Activated CD4-positive, alpha-beta T cell treated with anti-CD3 and anti-CD28 coated beads, Interleukin-10, Interleukin-2, amounts not matched to agents 100 ng/mL and 50 ng/mL, durations not matched to agents 16 hours and 8 hours (primary cell): ENCODE measurements around the gene KIF2C.
A peak's percentile ranks its signal among the peaks of the same experiment; 100 is the strongest.
"Not testable (repeated sequence)": the region's sequence is repeated elsewhere in the genome, so short reads cannot be mapped to it uniquely, and the experiment has no call there.

ENCODE experiments used
- DNase-seq: peaks from one replicate; pipeline ENCODE4 v3.0.0-alpha.2; 2020

The KIF2C gene

DNA sequence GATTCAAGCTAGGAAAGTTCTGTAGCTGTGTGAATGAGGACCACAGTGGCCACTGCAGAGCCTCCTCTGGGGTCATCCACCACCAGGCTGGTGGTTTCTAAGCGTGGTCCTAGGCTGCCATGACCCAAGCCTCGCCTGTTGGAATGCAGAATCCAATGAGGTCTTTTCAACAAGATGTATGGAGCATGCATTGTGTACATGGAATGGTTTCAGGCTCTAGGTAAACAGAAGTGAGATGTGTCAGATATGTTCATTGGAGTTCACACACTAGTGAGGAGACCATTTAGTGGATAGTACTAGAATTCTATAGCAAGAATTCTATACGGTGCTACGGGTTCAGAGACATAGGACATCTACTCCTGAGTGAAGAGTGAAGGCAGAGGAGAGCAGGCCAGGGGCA, 19.4 kb upstream of the KIF2C start:
- DNase-seq = no peak

DNA sequence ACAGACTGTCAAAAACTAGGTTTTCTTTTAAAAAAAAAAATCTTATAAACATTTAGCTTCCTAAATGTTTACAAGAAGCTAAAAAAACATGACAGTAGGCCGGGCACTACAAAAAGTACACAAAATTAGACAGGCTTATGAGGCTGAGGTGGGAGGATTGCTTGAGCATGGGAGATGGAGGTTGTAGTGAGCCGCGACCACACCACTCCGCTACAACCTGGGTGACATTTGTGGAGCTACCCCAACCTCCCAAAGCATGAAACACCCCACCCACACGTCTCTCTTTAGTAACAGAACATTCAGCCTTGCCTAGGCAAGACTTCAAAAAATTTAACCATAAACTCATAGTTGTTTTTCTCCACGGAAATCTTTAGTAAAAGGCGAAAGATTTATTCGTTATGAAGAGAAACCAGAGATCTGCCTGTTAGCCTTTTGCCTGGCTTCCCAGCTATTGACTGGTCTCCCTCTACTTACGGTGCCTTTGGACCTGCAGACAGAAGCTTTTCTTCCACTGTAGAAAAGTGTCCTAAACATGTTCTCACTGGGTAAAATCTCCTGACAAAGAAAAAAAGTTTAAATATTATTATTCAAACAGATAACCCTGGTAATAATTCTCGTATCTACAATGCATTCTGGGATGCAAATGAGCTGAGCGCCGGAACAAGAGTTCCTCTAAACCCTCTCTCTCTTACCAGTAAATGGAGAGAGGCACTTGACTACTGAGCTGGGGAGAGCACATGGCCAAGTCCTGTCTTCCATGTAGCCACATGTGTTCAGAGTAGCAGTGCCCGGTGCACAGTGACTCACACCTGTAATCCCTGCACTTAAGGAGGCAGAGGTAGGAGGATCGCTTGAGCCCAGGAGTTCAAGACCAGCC, 17.9 kb upstream of the KIF2C start:
- DNase-seq = peak; percentile 98

DNA sequence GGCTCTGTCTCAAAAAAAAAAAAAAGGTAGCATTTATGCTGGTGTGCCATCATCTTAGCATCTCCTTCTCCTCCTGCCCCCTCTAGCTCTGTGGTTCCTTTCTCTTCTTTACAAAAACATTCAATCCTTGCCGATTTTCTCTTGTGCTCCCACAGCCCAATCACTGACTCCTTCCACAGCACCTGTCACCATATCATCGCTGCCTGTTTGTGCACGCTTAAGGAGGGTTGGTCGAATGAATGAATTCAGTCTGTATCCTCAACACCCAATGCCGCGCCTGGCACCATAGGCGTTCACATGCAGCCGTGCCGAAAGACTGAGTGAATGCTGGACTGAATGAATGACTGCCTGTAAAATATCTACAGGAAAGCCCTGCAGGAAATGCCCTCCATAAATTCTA, 16.6 kb upstream of the KIF2C start:
- DNase-seq = peak; percentile 40

DNA sequence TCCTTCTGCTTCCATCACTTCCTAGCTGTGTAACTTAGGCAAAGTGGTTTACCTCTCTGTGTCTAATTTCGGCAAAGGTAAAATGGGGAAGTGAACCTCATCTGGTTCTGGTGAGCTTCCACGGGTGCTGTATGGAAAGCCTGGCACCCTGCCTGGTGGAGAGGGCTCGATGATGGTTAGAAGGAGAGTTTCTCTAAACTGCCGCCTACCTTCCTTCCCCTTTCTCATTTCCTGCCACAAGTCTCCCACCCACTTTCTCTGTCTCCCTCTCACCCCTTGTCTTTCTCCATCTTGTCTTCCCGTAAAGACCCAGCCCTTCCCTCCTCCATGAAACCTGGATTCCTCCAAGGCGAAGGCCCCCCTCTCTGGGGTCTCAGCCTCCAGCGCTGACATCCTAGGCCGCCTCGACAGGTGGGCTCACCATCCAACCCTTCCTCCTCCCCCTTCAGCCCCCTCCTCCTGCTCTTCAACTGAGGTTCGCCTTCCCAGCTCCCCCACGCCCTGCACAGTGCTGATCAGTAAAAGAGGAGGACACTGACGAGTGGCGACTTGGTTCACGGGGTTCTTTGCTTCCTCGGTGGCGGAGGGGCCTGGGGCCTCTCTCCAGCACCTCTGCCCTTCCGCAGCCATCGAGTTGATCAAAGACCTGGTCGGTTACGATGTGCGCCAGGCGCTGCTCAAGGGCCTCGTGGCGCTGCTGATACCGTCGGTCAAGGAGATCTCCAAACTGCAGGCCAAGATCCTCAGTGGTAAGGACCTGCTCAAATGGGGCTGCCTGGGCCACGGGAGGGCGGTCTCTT, 15.9 kb upstream of the KIF2C start:
- DNase-seq = peak; percentile 59

DNA sequence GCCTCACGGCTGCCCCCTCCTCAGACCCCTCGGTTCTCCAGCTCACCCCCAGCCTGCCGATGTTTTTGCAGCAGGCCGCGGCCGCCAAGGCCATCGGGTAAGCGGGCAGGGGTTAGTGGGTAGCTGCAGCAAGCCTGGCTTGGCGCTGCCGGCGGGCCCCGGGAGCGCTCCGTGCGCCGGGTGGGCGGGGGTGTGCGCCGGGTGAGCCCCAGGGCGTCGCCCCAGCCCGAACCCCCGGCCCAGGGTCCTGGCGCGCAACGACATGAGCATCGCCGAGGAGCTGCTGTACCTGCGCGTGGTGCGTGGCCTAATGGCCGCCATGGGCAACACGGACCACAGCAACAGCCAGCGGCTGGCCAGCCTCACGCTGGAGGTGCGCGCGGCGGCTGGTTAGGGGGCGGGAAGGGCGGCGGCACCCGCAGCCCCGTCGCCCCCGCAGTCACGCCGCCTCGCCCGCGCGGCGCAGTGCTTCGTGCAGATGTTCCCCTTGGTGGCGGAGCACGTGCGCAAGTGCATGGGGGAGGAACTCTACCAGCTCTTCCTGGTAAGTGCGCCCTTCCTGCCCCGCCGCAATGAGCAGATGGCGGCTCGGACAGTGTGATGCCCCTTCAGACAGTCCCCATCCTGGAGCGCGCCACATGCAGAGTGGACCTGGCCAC, 15.2 kb upstream of the KIF2C start:
- DNase-seq = no peak

DNA sequence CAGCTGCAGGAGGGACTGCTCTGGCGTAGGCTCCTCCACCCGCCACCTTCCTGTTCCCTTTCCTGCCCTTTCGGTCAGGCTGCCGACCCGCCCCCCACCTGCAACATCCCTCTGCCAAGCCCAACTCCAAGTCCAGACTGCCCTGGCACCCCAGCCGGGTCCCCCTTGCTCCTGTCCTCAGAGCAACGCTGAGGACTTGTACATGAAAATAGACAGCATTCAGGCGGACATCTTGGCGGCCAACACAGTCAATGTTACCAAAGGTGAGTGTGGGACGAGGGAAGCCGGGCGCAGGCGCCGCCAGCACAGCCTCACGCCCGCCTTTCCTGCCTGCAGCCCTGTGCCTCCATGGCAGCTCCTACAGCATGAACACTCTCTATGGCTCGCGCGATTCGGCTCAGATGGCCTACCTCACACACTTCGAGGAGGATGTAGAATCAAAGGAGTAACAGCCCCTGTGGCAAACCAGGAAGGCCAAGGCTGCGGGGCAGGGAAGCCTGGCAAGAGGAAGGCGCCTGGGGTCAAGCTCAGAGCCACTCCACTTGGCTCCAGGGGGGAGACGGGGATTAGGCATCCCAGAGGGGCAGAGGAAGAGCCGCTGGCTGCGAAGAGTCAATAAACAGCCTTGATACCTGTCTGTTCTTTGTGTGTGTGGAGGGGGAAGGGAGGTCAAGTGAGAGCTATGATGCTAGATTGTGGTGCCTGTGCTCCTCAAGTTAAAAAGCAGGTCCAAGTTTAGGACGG, 14.5 kb upstream of the KIF2C start:
- no peak for DNase-seq

DNA sequence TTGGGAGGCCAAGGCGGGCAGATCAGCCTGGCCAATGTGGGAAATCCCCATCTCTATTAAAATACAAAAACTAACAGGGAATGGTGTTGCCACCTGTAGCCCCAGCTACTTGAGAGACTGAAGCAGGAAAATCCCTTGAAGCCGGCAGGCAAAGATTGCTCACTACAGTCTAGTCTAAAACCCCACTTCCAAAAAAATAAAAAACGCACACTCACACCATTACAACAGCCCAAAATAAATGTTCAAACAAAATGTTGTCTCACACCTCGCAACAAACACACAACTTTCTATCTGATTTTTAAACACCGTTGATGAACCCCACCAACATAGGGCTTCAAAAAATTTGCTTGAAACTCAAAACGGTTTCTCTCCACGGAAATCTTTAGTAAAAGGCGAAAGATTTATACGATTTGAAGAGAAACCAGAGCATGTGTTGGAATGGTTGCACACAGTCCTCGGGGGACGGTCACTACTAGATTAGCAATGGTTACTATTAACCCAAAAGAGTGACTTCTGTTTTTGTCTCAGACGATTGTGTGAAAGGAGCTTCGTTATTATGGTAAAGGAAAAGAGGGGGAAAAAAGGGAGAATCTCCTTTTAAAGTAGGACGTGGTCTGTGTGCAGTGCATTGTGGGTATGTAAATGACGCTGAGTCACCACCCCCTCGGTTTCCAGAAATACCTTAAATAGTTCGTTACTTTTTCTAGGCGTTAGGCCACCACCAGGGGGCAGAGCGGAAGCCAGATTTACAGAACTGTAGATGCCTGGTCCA, 8.7 kb upstream of the KIF2C start, which contains the start of gene RNU5D-1:
RNU5D-1 (minus strand) TSS at position 430 of the 772 bp plus-strand sequence.
- DNase-seq = peak; percentile 97

DNA sequence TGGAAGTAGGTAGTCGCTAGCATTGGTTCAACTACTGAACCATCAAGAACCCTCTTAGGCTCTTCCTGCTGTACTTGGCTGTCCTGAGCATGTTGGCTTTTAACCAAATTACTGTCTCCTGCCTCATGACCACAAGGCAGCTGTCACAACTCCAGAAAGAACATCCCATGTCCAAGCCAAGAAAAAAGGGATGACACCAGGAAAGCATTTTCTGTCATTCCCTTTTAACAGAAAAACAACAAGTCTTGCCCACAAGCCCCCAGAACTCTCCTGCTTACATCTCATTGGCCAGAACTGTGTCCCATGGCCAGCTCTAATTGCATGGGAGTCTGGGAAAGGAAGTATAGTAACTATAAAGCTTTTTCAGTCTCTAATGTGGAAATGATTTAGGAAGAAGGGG, 6.3 kb upstream of the KIF2C start:
- no peak for DNase-seq

DNA sequence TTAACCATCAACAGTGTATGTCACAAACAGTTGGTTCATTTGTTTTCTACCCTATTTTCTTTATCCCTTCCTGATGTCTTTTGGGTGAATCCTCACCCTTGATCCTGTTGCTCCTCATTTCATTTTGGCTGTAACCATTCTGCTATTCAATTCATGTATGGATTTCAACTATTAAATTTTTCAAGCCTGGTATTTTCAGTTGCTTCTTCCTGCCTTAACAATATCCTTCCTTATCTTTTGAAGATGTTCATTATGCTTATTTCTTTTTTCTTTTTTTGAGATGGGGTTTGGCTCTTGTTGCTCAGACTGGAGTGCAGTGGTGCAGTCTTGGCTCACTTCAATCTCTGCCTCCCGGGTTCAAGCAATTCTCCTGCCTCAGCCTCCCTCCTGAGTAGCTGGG, 5.9 kb upstream of the KIF2C start:
- DNase-seq = no peak

DNA sequence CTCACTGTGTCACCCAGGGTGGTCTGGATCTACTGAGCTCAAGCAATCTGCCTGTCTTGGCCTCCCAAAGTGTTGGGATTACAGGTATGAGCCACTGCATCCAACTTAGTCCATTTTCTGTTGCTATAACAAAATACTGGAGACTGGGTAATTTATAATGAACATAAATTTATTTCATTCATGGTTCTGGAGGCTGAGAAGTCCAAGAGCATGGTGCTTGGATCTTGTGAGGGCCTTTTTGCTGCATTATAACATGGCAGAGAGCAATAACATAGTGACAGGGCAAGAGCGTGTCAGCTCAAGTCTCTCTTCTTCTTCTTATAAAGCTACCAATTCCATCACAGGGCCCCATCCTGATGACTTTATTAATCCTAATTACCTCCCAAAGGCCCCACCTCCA, 3.6 kb upstream of the KIF2C start:
- DNase-seq = no peak

DNA sequence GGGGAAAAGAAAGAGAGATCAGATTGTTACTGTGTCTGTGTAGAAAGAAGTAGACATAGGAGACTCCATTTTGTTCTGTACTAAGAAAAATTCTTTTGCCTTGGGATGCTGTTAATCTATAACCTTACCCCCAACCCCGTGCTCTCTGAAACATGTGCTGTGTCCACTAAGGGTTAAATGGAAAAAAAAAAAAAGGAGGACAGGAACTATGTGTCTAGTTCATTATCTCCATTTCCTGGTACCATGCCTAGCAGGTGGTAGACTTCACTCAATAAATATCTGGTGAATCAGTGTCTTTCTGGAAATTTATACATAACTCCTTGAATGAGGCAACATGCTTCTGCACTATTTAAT, 707 bp upstream of the KIF2C start:
- DNase-seq = not testable (repeated sequence)

DNA sequence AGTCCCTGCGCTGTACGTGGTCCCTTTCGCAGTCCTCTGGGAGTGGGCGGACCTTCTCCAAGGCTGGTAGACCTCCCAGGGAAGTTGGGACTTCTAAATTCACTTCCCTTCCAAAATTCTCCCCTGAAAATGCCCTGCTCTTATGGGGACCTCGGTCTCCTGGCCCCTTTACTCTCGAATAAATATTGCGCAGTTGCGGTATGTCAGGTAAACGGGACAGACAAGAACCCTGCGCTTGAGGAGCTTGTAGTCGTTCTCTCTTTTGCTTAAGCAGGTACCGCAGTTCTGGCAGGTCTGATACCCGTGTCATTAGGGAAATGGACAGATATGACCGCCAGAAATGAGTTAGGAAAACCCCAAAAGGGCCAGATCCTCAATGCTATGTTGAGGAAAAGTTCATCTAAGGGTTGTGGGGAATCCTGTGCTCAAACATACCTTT, 561 bp downstream of the KIF2C start:
- DNase-seq = no peak

DNA sequence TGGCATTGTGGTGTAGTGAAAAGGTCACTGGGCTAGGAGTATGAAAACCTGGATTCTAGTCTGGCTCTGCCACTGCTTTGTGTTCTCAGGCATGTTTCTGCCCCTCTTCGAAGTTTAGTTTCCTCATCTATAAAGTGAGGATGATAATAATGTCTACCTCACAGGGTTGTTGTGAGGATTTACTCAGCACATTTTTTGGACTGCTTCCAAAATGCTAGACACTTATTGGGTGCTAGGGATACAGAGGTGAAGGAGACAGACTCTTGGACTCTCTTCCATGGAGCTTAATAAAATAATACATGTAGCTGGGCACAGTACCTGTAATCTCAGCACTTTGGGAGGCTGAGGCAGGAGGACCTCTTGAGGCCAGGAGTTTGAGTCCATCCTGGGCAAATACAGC, 3.6 kb downstream of the KIF2C start:
- no peak for DNase-seq

DNA sequence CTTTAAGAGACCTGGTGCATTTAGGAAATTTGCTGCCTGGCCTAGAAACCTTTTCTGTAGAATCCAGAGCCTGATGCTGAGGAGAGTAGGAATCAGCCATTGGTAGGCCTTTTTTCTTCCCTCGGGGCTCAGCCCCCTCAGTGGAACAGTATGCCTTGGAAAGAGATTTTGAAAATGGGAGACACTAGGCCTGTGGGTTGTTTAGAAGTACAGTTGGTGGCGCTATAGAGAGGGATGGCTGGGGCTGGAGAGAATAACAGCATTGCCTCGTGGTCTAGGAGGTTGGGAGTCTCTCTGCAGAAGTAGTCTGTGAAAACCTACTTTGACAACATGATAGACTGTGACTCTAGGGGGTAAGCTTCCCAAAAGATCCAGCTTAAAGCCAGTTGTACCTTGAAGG, 8.2 kb downstream of the KIF2C start:
- DNase-seq = no peak

DNA sequence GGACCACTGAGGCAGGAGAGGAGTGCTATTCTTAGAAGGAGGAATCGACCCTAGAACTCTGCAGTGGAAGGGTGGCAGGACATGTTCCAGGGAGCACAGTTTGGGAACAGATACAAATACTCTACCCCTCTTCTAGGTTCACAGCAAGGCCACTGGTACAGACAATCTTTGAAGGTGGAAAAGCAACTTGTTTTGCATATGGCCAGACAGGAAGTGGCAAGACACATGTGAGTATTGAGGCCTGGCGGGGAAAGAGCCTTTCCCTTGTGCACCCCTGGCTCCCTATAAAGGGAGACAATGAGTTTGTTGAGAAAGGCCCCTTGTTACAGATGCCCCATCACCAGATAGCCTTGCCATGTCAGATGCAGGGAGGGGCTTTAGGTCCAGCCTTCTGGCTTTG, 17.8 kb downstream of the KIF2C start:
- DNase-seq = no peak

DNA sequence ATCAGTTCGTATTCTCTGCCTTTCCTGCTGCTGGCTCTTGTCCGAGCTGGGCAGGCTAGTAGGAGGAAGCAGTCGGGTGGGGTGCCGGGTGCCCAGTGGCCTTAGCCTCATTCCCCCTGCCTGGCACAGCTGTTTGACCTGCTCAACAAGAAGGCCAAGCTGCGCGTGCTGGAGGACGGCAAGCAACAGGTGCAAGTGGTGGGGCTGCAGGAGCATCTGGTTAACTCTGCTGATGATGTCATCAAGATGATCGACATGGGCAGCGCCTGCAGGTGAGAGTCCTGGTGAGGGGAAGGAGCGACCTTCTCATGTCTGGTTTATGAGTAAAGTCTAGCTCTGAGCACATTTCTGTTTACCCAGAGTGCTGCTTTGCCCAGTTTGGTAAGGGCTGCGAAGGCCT, 19.4 kb downstream of the KIF2C start:
- no peak for DNase-seq

DNA sequence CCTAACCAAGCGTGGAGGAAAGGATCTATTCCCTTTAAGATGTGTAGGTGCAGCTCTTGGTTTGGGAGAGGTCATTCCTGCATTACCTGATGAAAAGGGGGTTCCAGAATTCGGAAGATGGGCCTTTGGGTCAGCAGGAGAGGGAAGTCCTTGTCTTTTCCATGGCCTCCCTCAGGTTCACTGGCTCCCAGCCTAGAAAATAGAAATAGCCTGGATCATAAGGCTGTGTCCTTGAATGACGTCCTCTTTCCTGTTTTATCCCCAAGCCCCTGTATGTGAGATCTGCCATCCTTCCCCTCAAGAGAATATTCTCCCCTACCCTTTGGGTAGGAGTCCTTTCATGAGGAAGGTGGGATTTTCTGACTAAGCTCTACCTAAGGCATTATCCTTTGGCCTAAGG, 21.2 kb downstream of the KIF2C start:
- no peak for DNase-seq

DNA sequence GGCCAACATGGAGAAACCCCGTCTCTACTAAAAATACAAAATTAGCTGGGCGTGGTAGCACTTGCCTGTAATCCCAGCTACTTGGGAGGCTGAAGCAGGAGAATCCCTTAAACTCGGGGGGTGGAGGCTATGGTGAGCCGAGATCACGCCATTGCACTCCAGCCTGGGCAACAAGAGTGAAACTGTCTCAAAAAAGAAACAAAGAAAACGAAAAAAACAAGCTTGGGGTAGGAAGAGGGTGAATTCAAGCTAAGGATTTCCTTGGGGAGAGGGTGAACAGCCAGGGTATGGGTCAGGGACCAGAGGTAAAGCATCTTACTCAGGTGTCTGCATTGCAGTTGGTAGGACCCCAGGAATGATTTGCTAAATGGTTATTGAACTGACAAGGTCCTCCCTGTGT, 26.8 kb downstream of the KIF2C start:
- DNase-seq = not testable (repeated sequence)

DNA sequence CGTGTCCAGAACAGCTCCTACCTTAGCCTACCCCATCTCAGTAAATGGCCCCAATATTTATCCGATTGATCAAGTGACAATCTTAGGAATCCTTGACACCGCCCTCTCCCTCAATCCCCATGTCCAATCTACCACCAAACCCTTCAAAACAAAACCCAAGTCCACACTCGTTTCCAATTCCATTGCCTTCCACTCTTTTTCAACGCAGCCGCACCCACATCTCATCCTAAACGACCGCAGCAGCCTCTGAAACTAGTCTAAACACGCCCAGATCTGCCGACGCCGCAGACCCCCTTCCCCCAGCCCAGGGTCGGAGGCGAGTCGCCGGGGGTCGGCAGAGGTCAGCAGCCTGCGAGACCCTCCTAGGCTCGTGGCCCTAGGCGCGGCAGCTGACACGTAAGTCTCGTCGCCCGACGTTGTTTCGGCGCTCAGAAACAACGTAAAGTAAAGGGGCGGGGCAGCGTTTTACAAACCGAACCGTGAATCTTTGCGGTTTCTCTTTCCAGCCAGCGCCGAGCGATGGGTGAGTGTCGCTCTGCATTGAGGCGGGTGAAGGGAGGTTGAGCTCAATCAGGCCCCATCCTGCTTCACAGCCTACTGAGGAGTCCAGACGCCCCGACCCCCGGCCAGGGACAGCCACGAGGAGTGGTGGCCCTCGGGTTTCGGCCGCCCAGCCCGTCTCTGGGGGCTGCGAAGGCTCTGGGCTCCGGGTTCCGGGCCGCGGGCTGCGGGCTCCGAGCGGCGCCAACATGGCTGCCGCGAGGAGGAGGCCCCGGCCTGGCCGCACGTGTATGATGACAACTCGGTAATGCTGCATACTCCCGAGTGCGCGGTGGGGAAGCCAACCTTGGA, 35.7 kb downstream of the KIF2C start, which contains the start of gene RPS8:
RPS8 (plus strand) TSS at position 463 of the 852 bp plus-strand sequence; CDS start at position 520, 57 bp downstream.
- peak; percentile 95 for DNase-seq

DNA sequence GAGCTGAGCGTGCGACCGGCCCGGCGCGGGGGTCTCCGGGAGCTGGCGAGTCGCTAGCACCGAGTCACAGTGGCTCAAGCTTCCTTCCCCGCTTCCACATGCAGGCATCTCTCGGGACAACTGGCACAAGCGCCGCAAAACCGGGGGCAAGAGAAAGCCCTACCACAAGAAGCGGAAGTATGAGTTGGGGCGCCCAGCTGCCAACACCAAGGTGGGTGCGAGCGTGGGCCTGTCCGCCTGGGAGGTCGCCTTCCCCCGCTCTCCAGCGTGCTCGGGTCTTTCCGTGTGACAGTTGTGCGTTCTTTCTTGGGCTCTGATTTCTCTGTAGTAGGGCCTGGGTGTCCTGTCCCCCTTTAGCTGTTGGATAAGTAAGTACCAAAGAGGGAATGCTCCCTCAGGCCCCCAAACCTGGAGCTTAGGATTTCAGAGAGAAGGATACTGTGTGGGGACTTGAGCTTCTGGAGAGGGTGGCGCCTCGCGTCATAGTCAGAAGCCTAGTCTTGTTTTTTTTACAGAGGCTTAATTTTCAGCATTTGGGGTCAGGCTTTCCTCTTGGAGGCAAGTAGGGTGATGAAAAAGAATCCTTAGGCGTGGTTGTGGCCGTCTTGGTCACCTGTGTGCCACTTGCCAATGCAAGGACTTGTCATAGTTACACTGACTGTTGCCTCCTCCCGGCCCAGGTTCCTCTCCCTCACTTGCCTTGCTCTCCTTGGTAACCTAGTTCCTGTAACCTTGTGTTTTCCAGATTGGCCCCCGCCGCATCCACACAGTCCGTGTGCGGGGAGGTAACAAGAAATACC, 36.5 kb downstream of the KIF2C start:
- DNase-seq = peak; percentile 45
